H9 (cell line): ENCODE results near the gene CLC. TPM values are rescaled to one million over a fixed set of nuclear protein-coding genes. Genes with fewer than 3 reads are reported as not detected.

Experiments used
- DNase-seq: peaks from one replicate; pipeline ENCODE4 v3.0.0-alpha.2; 2017
- H2AFZ ChIP-seq: one replicate; pipeline ENCODE4 v1.6.1; 2013; ENCODE audit warnings: mild to moderate bottlenecking, low read length, control low read depth, moderate library complexity
- H2AK5ac ChIP-seq: 2 replicates; pipeline ENCODE4 v1.6.1; 2013; ENCODE audit warnings: low read length, control low read depth, mixed read lengths; ENCODE audit not compliant: insufficient read length
- H2BK120ac ChIP-seq: one replicate; pipeline ENCODE4 v1.6.1; 2013; ENCODE audit warnings: low read depth, mild to moderate bottlenecking, low read length, control low read depth, inconsistent platforms; ENCODE audit not compliant: poor library complexity, severe bottlenecking
- H2BK12ac ChIP-seq: 2 replicates; pipeline ENCODE4 v1.6.1; 2013; ENCODE audit warnings: low read length, control low read depth, mixed read lengths, low read depth; ENCODE audit not compliant: insufficient read length
- H2BK15ac ChIP-seq: 2 replicates; pipeline ENCODE4 v1.6.1; 2013; ENCODE audit warnings: low read depth, low read length, control low read depth
- H2BK20ac ChIP-seq: one replicate; pipeline ENCODE4 v1.6.1; 2013; ENCODE audit warnings: low read depth, mild to moderate bottlenecking, low read length, control low read depth, inconsistent platforms; ENCODE audit not compliant: poor library complexity, severe bottlenecking
- H2BK5ac ChIP-seq: 2 replicates; pipeline ENCODE4 v1.6.1; 2013; ENCODE audit warnings: low read length, control low read depth, mixed read lengths; ENCODE audit not compliant: insufficient read length
- H3K14ac ChIP-seq: 2 replicates; pipeline ENCODE4 v1.6.1; 2013; ENCODE audit warnings: low read length, control low read depth; ENCODE audit not compliant: insufficient read depth
- H3K18ac ChIP-seq: 2 replicates; pipeline ENCODE4 v1.6.1; 2013; ENCODE audit warnings: low read depth, mild to moderate bottlenecking, mixed read lengths, low read length, control low read depth; ENCODE audit not compliant: insufficient read length
- H3K23ac ChIP-seq: 2 replicates; pipeline ENCODE4 v1.6.1; 2013; ENCODE audit warnings: low read length, control low read depth, mixed read lengths, low read depth; ENCODE audit not compliant: insufficient read length
- H3K23me2 ChIP-seq: 2 replicates; pipeline ENCODE4 v1.6.1; 2013; ENCODE audit warnings: low read depth, mild to moderate bottlenecking, mixed read lengths, low read length, control low read depth; ENCODE audit not compliant: insufficient read length, poor library complexity, severe bottlenecking
- H3K27ac ChIP-seq: 2 replicates; pipeline ENCODE4 v1.5.1; 2013; ENCODE audit warnings: low read length, control low read depth, mixed read lengths, low read depth; ENCODE audit not compliant: insufficient read length
- H3K27me3 ChIP-seq: 2 replicates; pipeline ENCODE4 v1.6.1; 2013; ENCODE audit warnings: low read length, control low read depth, inconsistent platforms; ENCODE audit not compliant: insufficient read depth
- H3K4ac ChIP-seq: 2 replicates; pipeline ENCODE4 v1.6.1; 2013; ENCODE audit warnings: low read depth, mild to moderate bottlenecking, control low read depth, inconsistent platforms, low read length, moderate library complexity
- H3K4me1 ChIP-seq: 2 replicates; pipeline ENCODE4 v1.6.1; 2013; ENCODE audit warnings: low read length, control low read depth, inconsistent platforms; ENCODE audit not compliant: insufficient read depth
- H3K4me2 ChIP-seq: 2 replicates; pipeline ENCODE4 v1.6.1; 2013; ENCODE audit warnings: low read length, control low read depth, mixed read lengths; ENCODE audit not compliant: insufficient read length, insufficient read depth
- H3K56ac ChIP-seq: 2 replicates; pipeline ENCODE4 v1.6.1; 2013; ENCODE audit warnings: low read depth, mild to moderate bottlenecking, mixed read lengths, low read length, control low read depth; ENCODE audit not compliant: insufficient read length
- H3K79me1 ChIP-seq: 2 replicates; pipeline ENCODE4 v1.6.1; 2013; ENCODE audit warnings: low read depth, mild to moderate bottlenecking, moderate library complexity, low read length, control low read depth, inconsistent platforms; ENCODE audit not compliant: insufficient read depth, poor library complexity, severe bottlenecking
- H3K79me2 ChIP-seq: 2 replicates; pipeline ENCODE4 v1.6.1; 2013; ENCODE audit warnings: low read length, control low read depth, inconsistent platforms; ENCODE audit not compliant: insufficient read depth
- H3K9ac ChIP-seq: 2 replicates; pipeline ENCODE4 v1.6.1; 2013; ENCODE audit warnings: low read length, control low read depth, mixed read lengths; ENCODE audit not compliant: insufficient read length; ENCODE audit errors: extremely low read depth
- H3K9me3 ChIP-seq: one replicate; pipeline ENCODE4 v1.6.1; 2013; ENCODE audit warnings: low read depth, low read length, inconsistent platforms; ENCODE audit not compliant: control insufficient read depth
- H3T11ph ChIP-seq: one replicate; pipeline ENCODE4 v1.6.1; 2013; ENCODE audit warnings: mild to moderate bottlenecking, low read length, control low read depth, inconsistent platforms
- H4K20me1 ChIP-seq: one replicate; pipeline ENCODE4 v1.6.1; 2013; ENCODE audit not compliant: control insufficient read depth, insufficient read length, insufficient read depth
- H4K5ac ChIP-seq: 2 replicates; pipeline ENCODE4 v1.6.1; 2013; ENCODE audit warnings: low read depth, mild to moderate bottlenecking, mixed read lengths, low read length, control low read depth; ENCODE audit not compliant: insufficient read length
- H4K8ac ChIP-seq: replicated peaks from 2 replicates; pipeline ENCODE4 v1.6.1; 2013; ENCODE audit warnings: low read length, control low read depth, mixed read lengths, low read depth; ENCODE audit not compliant: insufficient read length
- H4K91ac ChIP-seq: 2 replicates; pipeline ENCODE4 v1.6.1; 2013; ENCODE audit warnings: low read depth, mild to moderate bottlenecking, moderate library complexity, mixed read lengths, low read length, control low read depth; ENCODE audit not compliant: insufficient read length
- H3K27ac Mint-ChIP-seq, 3 experiments: 2 replicates in 2 of 3; 3 replicates in 1 of 3; pipeline ENCODE4 v1.8.0; 2020 to 2021; ENCODE audit warnings: mixed read lengths in 3 of 3, mild to moderate bottlenecking in 1 of 3, moderate library complexity in 1 of 3
- H3K27me3 Mint-ChIP-seq: 2 replicates; pipeline ENCODE4 v1.8.0; 2021; ENCODE audit warnings: low read depth, mild to moderate bottlenecking, moderate library complexity, mixed read lengths
- H3K36me3 Mint-ChIP-seq, 3 experiments: 2 replicates in 2 of 3; 3 replicates in 1 of 3; pipeline ENCODE4 v1.8.0; 2020 to 2021; ENCODE audit warnings: low read depth in 3 of 3, mixed read lengths in 3 of 3; ENCODE audit not compliant: insufficient read depth in 1 of 3
- H3K4me1 Mint-ChIP-seq, 2 experiments: 2 replicates each; pipeline ENCODE4 v1.8.0; 2020; ENCODE audit warnings: mixed read lengths in 2 of 2
- H3K4me3 Mint-ChIP-seq, 2 experiments: 2 replicates in 1 of 2; 3 replicates in 1 of 2; pipeline ENCODE4 v1.8.0; 2020 to 2021; ENCODE audit warnings: mild to moderate bottlenecking in 2 of 2, mixed read lengths in 2 of 2, moderate library complexity in 1 of 2
- H3K9me3 Mint-ChIP-seq, 2 experiments: 2 replicates in 1 of 2; 3 replicates in 1 of 2; pipeline ENCODE4 v1.8.0; 2020; ENCODE audit warnings: mild to moderate bottlenecking in 2 of 2, mixed read lengths in 2 of 2, moderate library complexity in 1 of 2
- WGBS: extraction: QIAGEN DNeasy Blood & Tissue Kit; methylation state at CpG from one replicate; pipeline ENCODE4 v1.1.7; 2013; ENCODE audit warnings: missing lambda C conversion rate, low lambda C conversion rate, mixed read lengths; ENCODE audit not compliant: insufficient read length; ENCODE audit errors: extremely low coverage; 5-methylcytosine and 5-hydroxymethylcytosine counted together
- total RNA-seq: library from RNA; stranded (reverse); gene quantifications from 2 replicates; pipeline ENCODE4 v1.2.1, GENCODE V29; 2021
- TF ChIP-seq, protein P1 (sequence below): fragments of 200-600 bp; sonication (generic); conservative IDR thresholded peaks from 3 replicates; pipeline ENCODE4 v1.8.0; 2021; ENCODE audit warnings: antibody characterized with exemption, mild to moderate bottlenecking

The CLC gene
- total RNA-seq, 1 experiment from 2014 or later: 0.39 TPM

DNA sequence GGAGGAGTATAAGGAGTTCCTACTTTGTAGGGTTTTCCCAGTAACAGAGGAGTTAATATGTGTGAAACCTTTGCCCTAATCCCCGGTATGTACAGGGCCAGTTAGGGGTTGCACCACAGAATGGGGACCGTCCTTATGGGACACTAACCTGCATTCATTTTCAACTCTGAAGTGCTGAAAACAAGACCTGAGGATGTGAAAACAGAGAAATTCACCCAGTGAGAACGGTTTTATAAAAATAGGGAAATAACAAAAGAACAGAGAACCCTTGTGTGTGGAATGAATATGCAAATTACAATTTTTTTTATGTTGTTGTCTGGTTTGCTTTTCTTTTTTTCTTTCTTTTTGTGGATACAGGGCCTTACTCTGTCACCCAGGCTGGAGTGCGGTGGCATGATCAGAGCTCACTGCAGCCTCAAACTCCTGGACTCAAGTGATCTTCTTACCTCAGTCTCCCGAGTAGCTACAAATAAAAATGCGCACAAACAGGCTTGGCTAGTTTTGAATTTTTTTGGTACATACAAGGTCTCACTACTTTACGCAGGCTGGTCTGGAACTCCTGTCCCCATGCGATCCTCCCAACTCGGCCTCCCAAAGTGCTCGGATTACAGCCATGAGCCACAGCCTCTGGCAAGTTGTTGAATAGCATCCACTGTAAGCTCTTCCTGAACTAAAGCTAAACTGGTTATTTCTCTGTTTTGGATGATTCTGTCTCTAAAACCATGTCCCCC lies 10.6 kb downstream of the CLC start:
- no peak overlapping the region for H2AFZ ChIP-seq
- no CpG with 5 or more reads among the region's 10 CpGs for WGBS

More for the DNA sequence above, 10.6 kb downstream of the CLC start:
- no peak overlapping the region for H3K14ac ChIP-seq
- no peak overlapping the region for H3K27ac ChIP-seq
- H4K20me1 ChIP-seq: no peaks in the 10 kb centered on the region
- no peak overlapping the region for H2BK5ac ChIP-seq
- H3K18ac ChIP-seq: no peak overlapping the region
- no peak overlapping the region for H3K27ac Mint-ChIP-seq
- H3K23me2 ChIP-seq: no peaks in the 10 kb centered on the region
- no peaks in the 10 kb centered on the region for H3K4me1 ChIP-seq
- H3T11ph ChIP-seq: no peak overlapping the region
- H2BK20ac ChIP-seq: no peak overlapping the region
- H3K4me1 Mint-ChIP-seq: no peaks in the 10 kb centered on the region
- H3K36me3 Mint-ChIP-seq: no peaks in the 10 kb centered on the region
- no peaks in the 10 kb centered on the region for H3K27me3 ChIP-seq
- no peak for DNase-seq
- H3K9me3 Mint-ChIP-seq: no peaks in the 10 kb centered on the region
- H4K5ac ChIP-seq: no peak overlapping the region
- no peak overlapping the region for H3K23ac ChIP-seq
- no peaks in the 10 kb centered on the region for H3K79me2 ChIP-seq
- H3K9ac ChIP-seq: no peak overlapping the region
- no peak overlapping the region for H3K4ac ChIP-seq
- TF ChIP-seq, protein P1, sequence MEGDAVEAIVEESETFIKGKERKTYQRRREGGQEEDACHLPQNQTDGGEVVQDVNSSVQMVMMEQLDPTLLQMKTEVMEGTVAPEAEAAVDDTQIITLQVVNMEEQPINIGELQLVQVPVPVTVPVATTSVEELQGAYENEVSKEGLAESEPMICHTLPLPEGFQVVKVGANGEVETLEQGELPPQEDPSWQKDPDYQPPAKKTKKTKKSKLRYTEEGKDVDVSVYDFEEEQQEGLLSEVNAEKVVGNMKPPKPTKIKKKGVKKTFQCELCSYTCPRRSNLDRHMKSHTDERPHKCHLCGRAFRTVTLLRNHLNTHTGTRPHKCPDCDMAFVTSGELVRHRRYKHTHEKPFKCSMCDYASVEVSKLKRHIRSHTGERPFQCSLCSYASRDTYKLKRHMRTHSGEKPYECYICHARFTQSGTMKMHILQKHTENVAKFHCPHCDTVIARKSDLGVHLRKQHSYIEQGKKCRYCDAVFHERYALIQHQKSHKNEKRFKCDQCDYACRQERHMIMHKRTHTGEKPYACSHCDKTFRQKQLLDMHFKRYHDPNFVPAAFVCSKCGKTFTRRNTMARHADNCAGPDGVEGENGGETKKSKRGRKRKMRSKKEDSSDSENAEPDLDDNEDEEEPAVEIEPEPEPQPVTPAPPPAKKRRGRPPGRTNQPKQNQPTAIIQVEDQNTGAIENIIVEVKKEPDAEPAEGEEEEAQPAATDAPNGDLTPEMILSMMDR: no peak
- H3K79me1 ChIP-seq: no peaks in the 10 kb centered on the region
- H3K27me3 Mint-ChIP-seq: peaks cover 29% of the 10 kb centered on the region
- H3K9me3 ChIP-seq: no peaks in the 10 kb centered on the region
- H2BK12ac ChIP-seq: no peak overlapping the region
- no peak overlapping the region for H4K91ac ChIP-seq
- no peak overlapping the region for H2BK120ac ChIP-seq
- H2BK15ac ChIP-seq: no peak overlapping the region
- H3K4me3 Mint-ChIP-seq: no peak overlapping the region
- no peak overlapping the region for H2AK5ac ChIP-seq
- no peak overlapping the region for H3K4me2 ChIP-seq
- no peak overlapping the region for H4K8ac ChIP-seq
- no peak overlapping the region for H3K56ac ChIP-seq
